Lung microvascular endothelial cell (primary cell): ENCODE measurements around the gene MGAT5. TPM values are rescaled to one million over a fixed set of nuclear protein-coding genes. Genes with fewer than 3 reads are reported as not detected.

ENCODE experiments used
- DNase-seq, 2 donors: peaks; one replicate each; pipeline versions ENCODE4 v3.0.0 to v3.0.0-alpha.2; 2010; ENCODE audit warnings: low read depth in 2 of 2
- total RNA-seq: library from RNA; depleted of rRNA; stranded (reverse); fragments of >200 nt; gene quantifications from 2 replicates; pipeline ENCODE4 v1.2.1, GENCODE V29; 2014

MGAT5 gene
- total RNA-seq, 1 donor from 2014 or later: 158 TPM

GRCh38 chr2:134413430-134413829, 159.6 kb downstream of the MGAT5 start:
- DNase-seq: no peak

DNA sequence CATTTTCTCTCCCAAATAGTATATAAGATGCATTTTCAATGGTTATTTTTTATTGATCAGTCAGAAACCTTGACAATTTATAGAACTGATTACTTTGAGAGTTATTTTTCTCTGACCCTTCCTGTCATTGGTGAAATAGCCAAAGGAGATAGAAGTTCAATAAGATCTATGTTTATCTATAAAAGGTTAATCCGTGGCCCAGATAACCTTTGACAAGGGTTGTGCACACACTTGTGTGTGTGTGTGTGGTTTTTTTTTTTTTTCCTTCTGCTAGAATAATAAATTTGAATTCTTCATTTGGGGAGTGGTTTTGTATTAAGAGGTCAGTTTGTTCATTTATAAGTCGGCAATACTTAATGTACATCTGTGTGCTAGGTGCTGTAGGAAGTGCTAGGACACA, 160.0 kb downstream of the MGAT5 start:
- no peak for DNase-seq

GRCh38 chr2:134416018-134416417, 162.1 kb downstream of the MGAT5 start:
- DNase-seq: no peak

GRCh38 chr2:134416637-134417036, 162.8 kb downstream of the MGAT5 start:
- no peak for DNase-seq

DNA sequence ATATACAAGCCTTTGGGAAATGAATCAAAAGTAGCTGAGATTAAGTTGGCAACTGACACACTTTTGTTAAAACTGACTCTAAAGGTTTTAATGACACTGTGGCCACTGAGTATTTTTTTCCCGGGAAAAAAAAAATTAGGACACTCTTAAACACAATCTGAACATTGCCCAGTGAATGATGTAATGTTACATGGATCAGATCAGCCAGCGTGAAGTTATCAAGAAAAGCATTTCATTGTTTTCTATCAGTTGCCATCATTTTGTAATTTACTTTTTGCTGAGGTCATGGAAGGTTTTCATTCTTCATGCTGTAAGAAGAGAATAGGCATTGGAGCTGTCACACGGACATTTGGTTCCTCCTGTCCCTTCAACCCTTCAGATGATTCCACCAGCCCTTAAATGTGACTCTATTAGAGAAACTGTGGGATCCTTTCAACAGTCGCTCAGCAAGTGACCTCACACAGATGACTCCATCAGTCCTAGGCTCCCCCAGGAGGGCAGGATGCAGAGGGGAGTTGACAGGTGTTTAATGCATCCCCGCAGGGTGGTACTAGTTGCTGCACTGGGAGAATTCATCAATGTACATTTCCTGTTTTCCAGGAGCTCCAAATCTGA, 164.2 kb downstream of the MGAT5 start:
- no peak for DNase-seq

DNA sequence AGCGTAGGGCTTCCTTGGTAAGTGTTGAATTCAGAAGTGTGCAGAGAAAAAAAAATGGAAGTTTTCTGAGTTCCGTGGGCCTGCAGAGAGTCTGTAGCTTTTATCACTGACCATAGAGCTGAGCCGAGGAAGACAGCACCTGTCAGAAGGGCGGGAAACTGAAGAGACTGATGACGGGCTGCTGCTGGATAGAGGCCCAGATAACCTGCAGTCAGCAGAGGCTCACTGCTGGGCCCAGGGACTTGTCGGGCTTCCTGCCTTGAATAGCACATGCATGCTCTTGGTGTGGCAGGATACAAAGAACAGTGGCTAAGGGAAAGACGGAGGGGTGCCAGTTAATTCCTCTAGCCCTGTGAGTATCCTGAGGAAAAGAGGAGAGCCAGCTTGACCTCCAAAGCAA, 166.4 kb downstream of the MGAT5 start:
- DNase-seq: peak in 1 of 2 donors; percentile 36

DNA sequence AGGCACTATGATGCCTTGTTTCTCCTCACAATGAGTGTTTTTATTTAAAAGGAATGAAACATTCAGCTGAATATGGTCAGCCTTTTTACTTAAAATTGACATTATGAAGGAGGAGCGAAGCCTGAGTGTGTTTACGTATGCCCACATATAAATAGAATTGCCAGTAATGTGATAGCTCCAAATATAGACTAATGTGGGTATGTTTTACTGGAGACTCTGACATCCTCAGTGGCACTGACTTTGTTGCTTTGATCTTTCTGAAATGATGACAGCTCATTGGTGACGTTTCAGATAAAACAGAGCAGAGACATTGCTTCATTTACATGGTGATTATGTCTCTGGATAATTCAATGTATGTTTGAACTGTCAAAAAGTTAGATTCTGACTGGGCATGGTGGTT, 167.0 kb downstream of the MGAT5 start:
- no peak for DNase-seq

- DNase-seq: no peak
These were observed 167.9 kb downstream of the MGAT5 start for GRCh38 chr2:134421556-134422328.

DNA sequence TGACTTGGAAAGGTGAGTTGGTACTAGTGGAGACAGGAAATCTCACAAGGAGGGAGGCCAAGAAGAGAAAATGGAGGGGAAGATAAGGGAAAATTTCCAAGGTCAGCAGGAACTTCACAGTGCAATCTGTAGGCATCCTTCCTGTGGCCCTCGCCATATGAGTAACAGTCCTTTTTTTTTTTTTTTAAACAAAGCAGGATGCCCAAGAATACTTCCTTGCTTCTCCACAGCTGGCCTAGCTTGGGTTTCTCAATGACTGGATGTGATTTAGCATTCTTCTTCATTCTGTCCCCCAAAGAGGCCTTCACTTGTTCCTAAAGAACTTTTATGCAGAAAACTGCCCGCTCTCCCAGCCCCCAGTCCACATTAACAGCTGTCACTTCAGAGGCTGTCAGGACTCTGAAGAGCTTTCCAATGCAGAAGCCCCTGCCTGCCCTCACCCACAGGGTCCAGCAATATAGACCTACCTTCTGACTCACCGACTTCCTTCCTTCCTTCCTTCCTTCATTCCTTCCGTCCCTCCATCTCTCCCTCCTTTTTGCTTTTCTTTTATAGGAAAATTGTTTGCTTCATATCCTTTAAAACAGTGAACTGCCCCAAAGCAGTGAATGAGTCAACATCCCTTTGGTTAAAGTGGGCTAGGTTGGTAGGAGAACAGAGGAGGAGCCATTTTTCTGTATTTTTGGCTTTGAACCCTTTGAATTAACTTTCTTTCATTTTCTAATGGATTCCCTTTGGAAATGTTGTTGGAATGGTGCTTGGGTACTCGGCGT, 172.0 kb downstream of the MGAT5 start:
- peak; percentile 59 to 64 for DNase-seq

GRCh38 chr2:134426721-134427120, 172.8 kb downstream of the MGAT5 start:
- no peak for DNase-seq

- no peak for DNase-seq
These were observed 176.0 kb downstream of the MGAT5 start for GRCh38 chr2:134429886-134430285.

GRCh38 chr2:134431838-134432434, 178.1 kb downstream of the MGAT5 start:
- no peak for DNase-seq

- no peak for DNase-seq
These were observed 178.6 kb downstream of the MGAT5 start for GRCh38 chr2:134432435-134432883.

- no peak for DNase-seq
These were observed 179.6 kb downstream of the MGAT5 start for GRCh38 chr2:134433469-134433868.

DNA sequence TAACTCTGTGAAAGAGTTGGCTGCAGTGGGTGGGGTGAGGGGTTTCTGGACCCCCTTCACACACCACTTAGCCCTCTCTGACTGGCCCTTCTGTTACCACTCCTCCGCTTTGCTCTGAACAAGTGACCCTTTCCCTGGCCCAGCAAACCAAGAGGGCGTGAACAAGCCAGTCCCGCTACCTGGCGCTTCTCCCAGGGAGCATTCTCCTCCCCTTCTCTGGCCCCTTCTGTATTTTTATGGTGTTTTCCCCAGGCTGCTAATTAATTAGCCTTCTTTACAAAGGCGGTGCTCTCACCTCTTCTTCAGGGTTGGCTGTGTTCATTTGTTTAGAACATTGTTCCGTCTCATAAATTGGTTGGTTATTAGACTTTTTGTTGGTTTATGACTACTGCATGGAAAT, 180.1 kb downstream of the MGAT5 start:
- no peak for DNase-seq

- DNase-seq: no peak
These were observed 181.6 kb downstream of the MGAT5 start for GRCh38 chr2:134435505-134435904.

- DNase-seq: no peak
These were observed 182.1 kb downstream of the MGAT5 start for GRCh38 chr2:134435936-134436335.

DNA sequence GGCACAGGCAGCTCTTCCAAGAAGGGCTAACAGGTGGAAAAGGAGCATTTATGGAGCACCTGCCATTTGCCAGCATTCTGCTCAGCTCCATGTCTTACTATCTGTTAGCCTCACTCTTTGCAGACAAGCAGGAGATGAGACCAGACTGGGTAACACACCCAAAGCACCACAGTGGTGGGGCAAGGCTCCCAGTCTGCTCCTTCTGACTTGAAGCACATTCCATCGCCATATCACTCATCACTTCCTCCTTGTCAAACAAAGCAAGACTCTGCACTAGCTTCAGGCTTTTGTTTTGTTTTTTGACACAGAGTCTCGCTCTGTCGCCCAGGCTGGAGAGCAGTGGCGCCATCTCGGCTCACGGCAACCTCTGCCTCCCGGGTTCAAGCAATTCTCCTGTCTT, 182.8 kb downstream of the MGAT5 start:
- peak in 1 of 2 donors; percentile 81 for DNase-seq

DNA sequence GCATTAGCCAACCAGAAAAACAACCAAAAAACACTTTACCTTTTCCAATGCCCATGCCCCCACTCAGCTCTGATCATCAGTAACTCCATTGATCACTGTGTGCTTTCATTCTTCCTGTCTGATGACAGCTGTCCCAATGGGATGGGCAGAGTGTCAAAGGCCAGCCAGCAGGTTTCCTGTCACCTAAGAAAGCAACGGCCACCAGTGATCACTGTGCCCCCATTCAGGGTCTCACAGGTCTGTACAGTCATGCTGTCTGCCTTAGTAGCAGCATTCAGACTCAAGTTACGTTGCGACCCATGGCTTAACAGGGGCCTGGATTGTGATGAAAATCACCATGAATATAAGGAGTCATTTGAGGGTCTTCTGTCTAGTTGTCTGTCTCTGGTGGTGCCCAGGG, 184.5 kb downstream of the MGAT5 start:
- peak in 1 of 2 donors; percentile 47 for DNase-seq

- DNase-seq: no peak
These were observed 186.6 kb downstream of the MGAT5 start for GRCh38 chr2:134440336-134440909.

- no peak for DNase-seq
These were observed 187.4 kb downstream of the MGAT5 start for GRCh38 chr2:134441153-134441863.
